Hepatocyte (in vitro differentiated cells): Measurements from ENCODE around the gene LHFPL2. TPM values are rescaled to one million over a fixed set of nuclear protein-coding genes. Genes with fewer than 3 reads are reported as not detected.

ENCODE experiments used
- DNase-seq: peaks from one replicate; pipeline ENCODE4 v3.0.0-alpha.2; 2016; ENCODE audit warnings: low spot score
- H2AFZ ChIP-seq: fragments of 200-600 bp; sonication (generic); 2 replicates; pipeline ENCODE4 v1.6.0; 2016; ENCODE audit warnings: antibody characterized with exemption, mild to moderate bottlenecking
- H3K27ac ChIP-seq: fragments of 200-600 bp; sonication (generic); 2 replicates; pipeline ENCODE4 v1.5.1; 2016; ENCODE audit warnings: mild to moderate bottlenecking
- H3K27me3 ChIP-seq: fragments of 200-600 bp; sonication (generic); 2 replicates; pipeline ENCODE4 v1.6.1; 2016
- H3K36me3 ChIP-seq: fragments of 200-600 bp; sonication (generic); replicated peaks from 2 replicates; pipeline ENCODE4 v1.5.1; 2016; ENCODE audit warnings: low read depth; ENCODE audit not compliant: insufficient read depth
- H3K4me1 ChIP-seq: fragments of 200-600 bp; sonication (generic); 2 replicates; pipeline ENCODE4 v1.5.1; 2016; ENCODE audit warnings: mild to moderate bottlenecking, moderate library complexity; ENCODE audit not compliant: insufficient read depth
- H3K4me2 ChIP-seq: fragments of 200-600 bp; sonication (generic); 2 replicates; pipeline ENCODE4 v1.6.0; 2016
- H3K4me3 ChIP-seq: fragments of 200-600 bp; sonication (generic); 2 replicates; pipeline ENCODE4 v1.5.1; 2016; ENCODE audit warnings: mild to moderate bottlenecking
- H3K79me2 ChIP-seq: fragments of 200-600 bp; sonication (generic); 2 replicates; pipeline ENCODE4 v1.6.0; 2017; ENCODE audit warnings: mild to moderate bottlenecking
- H3K9me2 ChIP-seq: fragments of 200-600 bp; sonication (generic); replicated peaks from 2 replicates; pipeline ENCODE4 v1.6.0; 2017; ENCODE audit warnings: mild to moderate bottlenecking; ENCODE audit not compliant: insufficient read depth
- H3K9me3 ChIP-seq: fragments of 200-600 bp; sonication (generic); 2 replicates; pipeline ENCODE4 v1.5.1; 2016; ENCODE audit warnings: low read depth, mild to moderate bottlenecking
- H4K20me1 ChIP-seq: fragments of 200-600 bp; sonication (generic); 2 replicates; pipeline ENCODE4 v1.6.0; 2016; ENCODE audit warnings: mild to moderate bottlenecking; ENCODE audit not compliant: insufficient read depth, poor library complexity, severe bottlenecking
- CTCF ChIP-seq: fragments of 200-600 bp; sonication (generic); IDR thresholded peaks from 2 replicates; pipeline ENCODE4 v1.5.1; 2016; ENCODE audit warnings: antibody characterized with exemption, mild to moderate bottlenecking; ENCODE audit not compliant: poor library complexity
- EZH2 ChIP-seq: fragments of 200-600 bp; sonication (generic); IDR thresholded peaks from 2 replicates; pipeline ENCODE4 v1.6.1; 2016; ENCODE audit warnings: antibody characterized with exemption, mild to moderate bottlenecking, borderline replicate concordance
- EZH2phosphoT487 ChIP-seq: fragments of 200-600 bp; sonication (generic); IDR thresholded peaks from one replicate; pipeline ENCODE4 v1.6.1; 2018; ENCODE audit warnings: antibody characterized with exemption, mild to moderate bottlenecking, low read depth, moderate library complexity; ENCODE audit not compliant: unreplicated experiment, severe bottlenecking
- WGBS: methylation state at CpG from one replicate; pipeline ENCODE4 v1.1.6; 2016; ENCODE audit warnings: low lambda C conversion rate; ENCODE audit errors: missing lambda C conversion rate; 5-methylcytosine and 5-hydroxymethylcytosine counted together
- polyA plus RNA-seq: library from polyadenylated mRNA; unstranded; fragments of >200 nt; fragmentation: Nextera tagmentation; extraction: Ambion mirVana; gene quantifications from 2 replicates; pipeline ENCODE4 v1.2.1, GENCODE V29; 2016
- total RNA-seq: library from RNA; depleted of rRNA; stranded (reverse); fragments of >200 nt; gene quantifications from 2 replicates; pipeline ENCODE4 v1.2.3, GENCODE V29; 2014

Gene LHFPL2
- total and polyA plus RNA-seq, 2 experiments from 2014 or later: 15.6 to 39.9 TPM

GRCh38 chr5:78603636-78604175 lies 44.9 kb downstream of the LHFPL2 start:
- TF ChIP-seq EZH2 (no peak), EZH2phosphoT487 (no peak), CTCF (no peak)
- no peaks in the 10 kb centered on the region for H3K9me3 ChIP-seq
- H4K20me1 ChIP-seq: no peaks in the 10 kb centered on the region
- 100% methylated on average over 1 of the region's 1 CpG for WGBS
- H3K4me3 ChIP-seq: no peak overlapping the region
- H2AFZ ChIP-seq: no peak overlapping the region
- H3K27me3 ChIP-seq: no peaks in the 10 kb centered on the region
- H3K9me2 ChIP-seq: no peaks in the 10 kb centered on the region
- no peak overlapping the region for H3K4me2 ChIP-seq
- no peaks in the 10 kb centered on the region for H3K36me3 ChIP-seq
- H3K79me2 ChIP-seq: peaks cover 61% of the 10 kb centered on the region
- H3K27ac ChIP-seq: no peak overlapping the region
- DNase-seq: no peak
- peaks cover 58% of the 10 kb centered on the region for H3K4me1 ChIP-seq

- Histone ChIP-seq H2AFZ (no peak overlapping the region), H3K4me1 (peaks cover 47% of the 10 kb centered on the region)
These were observed 46.2 kb downstream of the LHFPL2 start for GRCh38 chr5:78602400-78602799.

GRCh38 chr5:78601559-78602314 lies 46.8 kb downstream of the LHFPL2 start:
- no peaks in the 10 kb centered on the region for H3K9me2 ChIP-seq
- no peak for DNase-seq
- peaks cover 57% of the 10 kb centered on the region for H3K79me2 ChIP-seq
- no peaks in the 10 kb centered on the region for H3K9me3 ChIP-seq
- no peaks in the 10 kb centered on the region for H3K27me3 ChIP-seq
- no peak overlapping the region for H3K4me3 ChIP-seq
- WGBS: 61% methylated on average over 3 of the region's 3 CpGs
- H2AFZ ChIP-seq: no peak overlapping the region
- TF ChIP-seq CTCF (no peak), EZH2phosphoT487 (no peak), EZH2 (no peak)
- no peaks in the 10 kb centered on the region for H4K20me1 ChIP-seq
- H3K4me1 ChIP-seq: peaks cover 52% of the 10 kb centered on the region
- H3K36me3 ChIP-seq: no peaks in the 10 kb centered on the region
- peak overlapping the region; percentile 51 for H3K4me2 ChIP-seq
- peak overlapping the region; percentile 74 for H3K27ac ChIP-seq

More at GRCh38 chr5:78602400-78602799, 46.2 kb downstream of the LHFPL2 start:
- no peaks in the 10 kb centered on the region for H3K9me3 ChIP-seq
- peaks cover 62% of the 10 kb centered on the region for H3K79me2 ChIP-seq
- no peak overlapping the region for H3K4me3 ChIP-seq
- H3K36me3 ChIP-seq: no peaks in the 10 kb centered on the region
- no peaks in the 10 kb centered on the region for H4K20me1 ChIP-seq
- no peaks in the 10 kb centered on the region for H3K27me3 ChIP-seq
- H3K9me2 ChIP-seq: no peaks in the 10 kb centered on the region
- TF ChIP-seq EZH2phosphoT487 (no peak), EZH2 (no peak), CTCF (no peak)
- peak overlapping the region; percentile 74 for H3K27ac ChIP-seq
- no peak for DNase-seq
- peak overlapping the region; percentile 51 for H3K4me2 ChIP-seq
- 52% methylated on average over 2 of the region's 2 CpGs for WGBS
